GM11168 (cell line): ENCODE measurements around the gene NRXN3.
"Not testable (repeated sequence)": the region's sequence is repeated elsewhere in the genome, so short reads cannot be mapped to it uniquely, and the experiment has no call there.

Experiments
- in situ Hi-C: fragments of 300-500 bp; cut with MboI; formaldehyde crosslinking; loops from one replicate; pipeline ENCODE4 v1.12.0; 2022; ENCODE audit warnings: low sequenced_read_pairs; ENCODE audit not compliant: unreplicated experiment

NRXN3 gene

DNA sequence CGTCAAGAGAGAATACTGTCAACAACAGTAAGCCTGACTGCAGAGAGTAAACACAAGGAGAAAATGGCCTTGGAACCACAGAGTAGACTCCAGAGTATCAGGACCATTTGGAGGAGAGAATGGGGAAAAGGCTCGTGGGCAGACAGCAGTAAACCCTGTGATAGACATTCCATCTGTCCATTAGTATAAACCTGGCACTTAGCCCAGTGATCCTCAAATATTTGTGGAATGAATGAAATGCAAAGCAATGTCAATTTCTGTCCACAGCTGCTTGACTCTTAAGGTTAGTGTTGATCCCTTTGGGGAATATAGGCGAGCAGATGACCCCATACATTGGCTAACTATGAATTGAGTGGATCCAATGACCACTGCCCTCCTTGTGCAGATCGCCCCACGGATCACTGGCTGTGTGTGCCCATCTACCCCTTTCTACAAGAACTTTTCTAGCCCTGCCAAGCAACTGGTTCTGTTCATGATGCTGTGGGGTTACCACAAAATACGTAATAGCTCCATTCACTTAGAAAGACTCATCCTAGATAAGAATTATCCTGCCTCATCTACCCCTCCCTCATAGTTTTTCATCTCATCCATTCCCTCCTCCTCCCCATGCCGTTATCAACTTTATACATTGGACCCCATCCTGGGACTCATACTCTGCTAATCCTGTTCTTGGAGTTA is 846.8 kb downstream of the NRXN3 start:
- in situ Hi-C loops: no loop called here

DNA sequence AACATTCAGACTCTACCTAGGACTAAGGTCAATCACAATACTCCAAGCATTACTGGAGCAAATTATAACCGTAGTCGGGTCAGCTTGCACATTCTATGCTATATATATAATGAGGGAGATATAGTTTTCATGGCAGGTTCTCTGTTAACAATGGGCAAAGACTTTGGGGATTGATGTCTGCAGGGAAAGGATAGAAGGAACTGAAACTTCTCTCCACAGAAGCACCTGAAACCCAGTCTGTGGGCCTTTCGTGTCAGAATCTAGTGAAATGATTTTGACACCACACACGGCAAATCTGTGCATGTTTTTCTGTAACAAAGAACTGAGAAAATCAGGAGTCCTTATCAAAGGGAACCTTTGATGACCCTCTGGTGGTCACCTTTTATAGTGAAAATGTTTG is 847.4 kb downstream of the NRXN3 start:
- in situ Hi-C loops: no loop called here

DNA sequence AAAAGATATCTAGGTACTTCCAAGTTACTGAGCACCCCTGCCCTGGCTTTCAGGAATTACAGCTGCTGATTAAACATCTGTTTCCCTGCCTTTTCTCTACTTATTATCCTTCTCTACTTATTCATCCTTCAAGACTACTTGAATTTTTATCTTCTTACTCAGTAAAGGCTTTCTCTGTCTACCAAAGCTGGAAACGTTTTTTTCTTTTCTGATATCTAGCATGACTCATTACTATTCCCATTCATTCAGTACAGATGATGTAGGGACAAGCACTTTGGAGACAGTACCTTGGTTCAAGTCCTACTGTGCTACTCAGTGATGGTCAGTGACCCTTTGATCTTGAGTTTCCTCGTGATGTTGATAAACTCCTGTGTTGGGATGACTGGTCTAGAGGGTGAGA is 848.7 kb downstream of the NRXN3 start:
- in situ Hi-C loops: no loop called here

DNA sequence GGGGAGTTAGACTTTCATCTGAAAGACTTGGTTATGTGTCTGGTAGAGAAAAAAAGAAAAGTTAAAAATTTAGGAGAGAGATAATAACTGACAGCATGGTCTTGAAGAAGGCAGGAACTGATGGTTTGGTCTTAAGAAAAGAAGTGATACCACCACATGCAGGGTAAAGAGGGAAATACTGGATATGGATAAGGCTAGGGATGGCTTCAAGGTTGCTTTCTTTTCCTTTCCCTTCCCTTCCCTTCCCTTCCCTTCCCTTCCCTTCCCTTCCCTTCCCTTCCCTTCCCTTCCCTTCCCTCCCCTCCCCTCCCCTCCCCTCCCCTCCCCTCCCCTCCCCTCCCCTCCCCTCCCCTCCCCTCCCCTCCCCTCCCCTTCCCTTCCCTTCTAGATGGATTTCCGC is 849.7 kb downstream of the NRXN3 start:
- in situ Hi-C loops: not testable (repeated sequence)

DNA sequence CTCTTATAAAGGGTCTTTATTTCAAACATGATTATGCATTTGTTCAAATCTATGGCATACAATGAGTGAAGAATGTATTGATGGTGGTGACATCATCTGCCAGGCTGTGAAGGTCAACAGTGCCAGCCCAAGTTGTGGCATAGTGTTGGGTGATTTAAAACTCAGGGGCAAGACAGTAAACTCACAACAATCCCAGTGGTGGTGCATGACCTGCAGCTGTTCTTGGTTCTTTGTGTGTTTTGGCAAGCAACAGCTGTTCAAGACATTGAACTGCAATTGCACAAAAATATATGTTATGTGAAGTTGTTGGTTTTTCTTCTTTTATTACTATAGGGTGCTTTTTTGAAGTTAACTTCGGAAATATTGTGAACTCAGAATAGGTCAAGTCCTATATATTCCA is 851.6 kb downstream of the NRXN3 start:
- in situ Hi-C loops: no loop called here

DNA sequence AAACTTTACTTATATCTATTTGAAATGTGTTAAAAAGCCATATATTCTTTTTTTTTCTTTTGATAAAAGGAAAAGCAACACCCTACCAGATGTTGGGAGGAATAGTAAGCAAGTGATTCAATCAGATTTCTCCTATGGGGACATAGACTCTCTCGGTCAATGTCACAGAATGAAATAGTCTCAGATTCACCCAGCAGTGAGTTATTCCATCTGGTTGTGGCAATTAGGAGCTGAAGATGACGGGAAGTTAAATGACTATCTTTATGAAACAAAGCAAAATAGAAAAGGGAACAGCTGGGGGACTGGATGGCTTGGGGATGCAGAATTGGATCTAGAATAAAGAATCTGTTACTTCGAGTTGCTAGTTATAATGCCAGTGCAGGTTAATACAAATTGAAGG is 857.0 kb downstream of the NRXN3 start:
- in situ Hi-C loops: no loop called here

DNA sequence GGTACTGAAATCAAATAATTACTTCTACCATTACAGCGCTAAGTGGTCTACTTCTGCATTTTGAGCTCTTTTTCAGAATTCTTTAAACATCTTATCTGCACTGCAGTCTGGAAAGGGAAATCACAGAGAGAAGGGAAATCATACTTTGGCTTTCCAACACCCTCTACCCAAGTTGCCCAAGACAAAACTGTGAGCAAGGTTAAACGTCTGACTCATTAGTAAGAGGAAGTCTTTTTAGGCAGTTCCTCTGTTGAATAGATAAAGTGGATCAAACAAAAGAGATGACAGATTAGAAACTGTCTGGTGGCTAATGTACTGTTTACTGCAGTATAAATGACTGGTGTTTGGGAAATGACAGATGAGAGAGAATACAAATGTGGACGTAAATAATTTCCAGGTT is 858.1 kb downstream of the NRXN3 start:
- in situ Hi-C loops: no loop called here

DNA sequence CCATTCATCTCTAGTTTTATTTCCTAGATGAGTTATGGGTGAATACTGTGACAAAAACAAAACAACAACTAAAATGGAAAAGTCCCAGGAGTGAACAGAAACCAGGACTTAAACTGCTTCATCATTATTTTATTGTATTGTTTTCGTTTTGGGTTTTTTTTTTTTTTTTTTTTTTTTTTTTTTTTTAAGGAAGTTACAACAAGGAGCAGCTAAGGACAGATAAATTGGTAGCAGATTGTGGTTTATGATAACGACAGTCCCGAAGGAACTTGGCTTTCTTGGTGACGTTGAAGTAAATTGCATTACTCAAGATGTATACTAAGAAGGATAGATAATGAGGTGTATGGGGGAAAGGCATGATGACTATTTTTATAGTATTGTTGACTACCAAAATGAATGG is 866.3 kb downstream of the NRXN3 start:
- in situ Hi-C loops: no loop called here

DNA sequence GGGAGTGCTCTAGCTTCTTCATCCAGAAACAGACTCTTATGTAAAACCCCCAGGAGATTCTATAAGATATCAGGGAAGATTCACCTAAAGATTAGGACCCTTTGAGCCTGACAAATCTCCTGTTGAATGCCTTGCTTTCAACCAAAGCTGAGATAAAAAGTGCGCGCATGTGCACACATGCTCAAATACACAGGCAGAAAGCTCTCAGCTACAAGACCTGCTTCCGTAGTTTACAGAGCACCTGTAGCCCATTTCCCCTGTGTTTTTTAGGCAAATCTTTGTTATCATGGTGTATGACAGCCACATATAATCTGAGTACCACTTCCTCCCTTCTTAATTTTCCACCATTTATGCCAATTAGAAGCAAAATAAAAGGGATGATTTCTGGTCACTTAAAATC is 866.9 kb downstream of the NRXN3 start:
- in situ Hi-C loops: no loop called here

DNA sequence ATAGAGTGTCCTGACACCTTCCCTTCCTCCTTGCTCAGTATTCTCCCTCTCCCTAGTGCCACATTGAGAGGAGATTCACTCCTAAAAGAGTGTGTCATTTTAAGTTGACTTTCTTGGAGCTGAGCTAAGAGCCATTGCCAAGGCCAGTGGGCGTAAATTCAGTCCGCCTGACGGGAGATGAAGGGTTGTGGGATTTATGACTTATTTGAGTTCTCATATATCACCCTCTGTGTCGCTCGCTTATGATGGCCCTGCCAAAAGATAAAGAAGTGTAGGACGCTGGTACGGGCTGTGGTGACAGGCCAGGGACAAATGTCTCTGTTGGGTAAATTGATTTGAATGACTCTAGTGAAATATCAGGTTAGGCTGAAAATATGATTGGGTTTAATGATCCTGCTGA is 867.4 kb downstream of the NRXN3 start:
- in situ Hi-C loops: no loop called here

DNA sequence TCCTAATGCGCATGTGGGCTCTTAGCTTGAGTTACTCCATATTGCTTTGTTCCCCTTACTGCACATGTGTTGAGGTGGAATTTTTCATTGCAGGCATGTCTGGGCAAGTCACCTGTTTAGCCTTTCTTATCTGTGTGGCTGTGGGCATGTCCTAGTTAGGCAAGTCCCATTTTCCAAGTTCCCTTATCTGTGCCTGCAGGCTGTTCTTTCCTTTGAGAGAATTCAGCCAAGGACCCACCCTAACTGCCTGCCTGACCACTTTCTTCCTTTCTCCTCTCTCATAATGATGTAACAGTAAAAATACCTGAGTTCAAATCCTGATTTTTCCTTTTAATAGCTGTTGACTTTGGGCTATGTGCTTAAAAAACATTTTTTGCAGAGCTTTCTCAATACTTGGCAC is 870.6 kb downstream of the NRXN3 start:
- in situ Hi-C loops: no loop called here

DNA sequence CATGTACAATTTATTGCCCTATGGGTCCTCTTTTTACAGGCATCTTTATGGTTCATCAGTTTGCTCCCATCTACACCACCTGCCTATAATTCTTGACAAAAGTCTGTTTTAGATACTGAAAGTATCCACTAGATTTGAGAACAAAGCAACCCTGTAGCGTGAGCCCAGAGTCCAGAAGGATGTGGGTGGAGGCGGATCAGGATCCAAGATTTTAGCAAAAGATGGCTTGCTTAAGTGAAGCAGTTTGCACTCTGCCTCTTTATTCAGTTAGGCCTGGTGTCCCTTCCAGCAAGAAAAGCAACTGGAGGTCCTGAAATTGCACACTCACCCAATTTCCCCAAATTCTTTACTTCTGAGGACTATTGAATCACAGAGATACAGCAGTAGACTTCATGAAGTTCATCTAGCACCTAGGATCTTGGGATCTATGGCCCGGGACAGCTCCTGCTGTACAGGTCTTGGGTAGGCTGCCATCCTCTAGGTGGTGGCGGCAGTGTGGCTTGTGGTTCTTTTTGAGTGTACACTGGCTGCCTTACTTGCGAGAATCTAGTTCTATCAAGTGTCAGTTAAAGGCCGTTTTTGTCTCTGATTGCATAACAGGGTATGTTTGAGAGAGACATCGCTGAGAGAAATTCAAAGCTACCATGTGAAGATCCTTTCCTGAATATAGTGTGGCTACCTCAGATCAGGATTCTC is 873.2 kb downstream of the NRXN3 start:
- in situ Hi-C loops: no loop called here

DNA sequence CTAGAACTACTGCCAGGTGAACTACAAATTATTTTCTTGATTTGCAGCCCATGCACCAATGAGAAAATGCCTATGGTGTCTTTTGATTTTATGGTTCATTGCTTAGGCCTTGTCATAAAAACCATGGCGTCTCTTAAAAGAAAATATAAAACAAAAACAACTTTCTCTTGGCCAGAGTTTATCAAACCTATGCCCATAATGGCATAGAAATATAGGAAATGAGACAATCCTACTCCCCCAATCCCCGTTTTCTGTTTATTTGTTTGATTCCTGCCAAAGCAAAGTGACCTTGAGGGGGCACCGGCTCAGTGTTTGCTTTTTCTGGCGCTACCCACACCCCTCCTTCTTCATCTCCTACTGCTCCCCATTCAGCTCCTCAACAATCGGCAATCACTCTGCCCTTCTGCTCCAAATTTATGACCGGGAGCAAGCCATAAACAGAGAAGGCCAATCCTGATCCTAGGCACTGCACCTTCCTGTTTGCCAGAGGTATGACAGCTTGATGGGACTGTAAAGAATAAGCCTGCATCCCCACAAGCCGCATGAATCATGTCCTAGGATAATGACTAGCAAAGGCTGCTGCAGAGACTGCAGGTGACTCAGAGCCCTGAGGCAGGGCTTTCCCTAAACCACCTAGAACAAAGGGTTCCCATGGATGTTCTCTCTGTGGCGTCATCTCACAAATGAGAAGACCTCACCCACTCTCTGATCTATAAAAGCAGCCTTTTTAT is 874.9 kb downstream of the NRXN3 start:
- in situ Hi-C loops: no loop called here

DNA sequence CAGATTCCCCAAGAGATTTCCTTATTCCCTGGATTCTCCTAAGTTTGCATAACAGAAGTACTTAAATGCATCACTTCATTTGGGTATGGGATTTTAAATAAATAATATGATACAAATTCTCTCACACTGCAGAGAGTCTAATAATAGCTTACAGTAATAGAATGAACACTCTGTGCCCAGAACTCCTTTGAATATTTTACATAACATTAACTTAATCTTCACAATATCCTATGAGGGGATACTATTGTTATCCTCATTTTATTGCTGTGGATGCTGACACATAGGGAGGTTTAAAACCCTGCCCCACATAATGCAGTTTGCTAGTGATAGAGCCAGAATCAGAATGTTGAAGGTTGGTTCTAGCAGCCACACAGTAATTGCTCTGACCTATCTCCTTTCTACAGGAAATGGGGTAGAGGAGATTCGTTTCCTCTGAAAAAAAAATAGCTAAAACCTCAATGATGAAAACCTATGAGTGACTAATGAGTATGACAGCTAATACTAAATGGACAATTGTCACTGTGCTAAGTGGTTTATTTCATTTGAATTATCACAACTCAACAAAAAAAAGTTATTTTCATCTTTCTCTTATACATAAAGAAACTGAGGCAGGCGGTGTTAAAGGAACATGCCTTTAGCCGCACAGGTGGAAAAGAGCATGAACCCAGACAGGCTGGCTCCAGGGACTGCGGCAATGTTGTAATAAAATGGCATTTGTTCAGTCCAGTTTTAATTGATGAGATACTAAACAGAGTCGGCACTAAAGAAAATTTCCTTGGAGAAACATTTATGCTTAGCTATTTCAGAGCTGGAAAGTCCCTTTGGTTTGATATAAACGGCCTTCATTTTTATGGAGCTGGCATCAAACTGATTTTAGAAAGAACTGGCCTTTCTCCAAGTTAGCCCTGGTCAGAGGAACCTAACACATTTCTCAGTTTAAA is 880.9 kb downstream of the NRXN3 start:
- in situ Hi-C loops: no loop called here

DNA sequence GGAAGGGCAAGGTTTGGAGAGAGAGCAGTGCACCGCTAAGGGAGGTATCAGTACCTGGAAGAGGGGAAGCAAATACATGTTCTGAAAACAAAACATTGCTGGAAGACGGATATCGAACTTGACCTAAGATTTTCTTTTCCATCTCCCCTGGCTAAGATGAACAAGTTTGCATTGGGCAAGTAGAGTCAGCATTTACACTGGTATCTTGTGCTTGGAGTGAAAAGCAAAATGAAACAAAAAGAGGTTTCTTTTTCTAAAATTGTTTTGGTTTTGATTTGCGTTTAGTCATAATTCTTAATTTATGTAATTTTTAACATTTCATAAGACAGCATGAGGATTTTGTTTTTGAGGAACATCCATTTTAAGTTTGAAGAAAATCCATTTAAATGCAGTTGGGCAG is 881.6 kb downstream of the NRXN3 start:
- in situ Hi-C loops: no loop called here

DNA sequence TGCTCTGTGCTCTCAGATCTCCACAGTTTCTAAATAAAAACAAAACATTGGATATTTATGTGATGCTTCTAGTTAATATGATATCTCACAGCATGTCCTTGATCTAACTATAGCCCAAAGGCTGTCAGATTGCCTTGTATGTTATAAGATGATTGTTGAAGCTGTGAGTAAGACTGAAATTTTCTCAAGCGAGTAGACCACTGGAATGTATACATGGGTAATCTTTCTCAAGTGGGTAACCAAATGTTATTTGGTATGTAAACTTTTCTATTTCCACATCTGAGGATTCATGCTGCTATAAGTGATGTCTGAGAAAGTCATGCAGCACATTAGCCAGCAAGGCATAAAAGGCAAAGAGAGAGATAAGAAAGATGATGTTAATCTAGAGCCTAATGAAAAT is 886.7 kb downstream of the NRXN3 start:
- in situ Hi-C loops: no loop called here

DNA sequence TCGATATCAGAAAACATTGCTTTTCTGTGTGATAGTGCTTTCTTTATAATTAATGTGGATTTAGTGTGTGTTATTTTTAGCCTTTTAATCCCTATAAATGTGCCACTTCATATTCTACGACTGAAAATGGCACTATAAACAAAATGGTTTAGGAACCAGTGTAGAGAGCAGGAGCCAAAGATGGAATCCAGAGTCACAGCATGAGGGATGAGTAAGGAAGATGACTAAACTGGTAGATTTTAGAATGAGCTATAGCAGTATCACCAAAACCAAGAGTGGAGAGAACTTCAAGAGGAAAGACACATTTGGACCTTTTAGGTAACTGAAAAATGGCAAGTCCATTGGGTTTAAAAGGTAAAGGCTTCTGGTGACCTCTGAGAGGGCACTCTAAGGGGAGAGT is 887.2 kb downstream of the NRXN3 start:
- in situ Hi-C loops: no loop called here

DNA sequence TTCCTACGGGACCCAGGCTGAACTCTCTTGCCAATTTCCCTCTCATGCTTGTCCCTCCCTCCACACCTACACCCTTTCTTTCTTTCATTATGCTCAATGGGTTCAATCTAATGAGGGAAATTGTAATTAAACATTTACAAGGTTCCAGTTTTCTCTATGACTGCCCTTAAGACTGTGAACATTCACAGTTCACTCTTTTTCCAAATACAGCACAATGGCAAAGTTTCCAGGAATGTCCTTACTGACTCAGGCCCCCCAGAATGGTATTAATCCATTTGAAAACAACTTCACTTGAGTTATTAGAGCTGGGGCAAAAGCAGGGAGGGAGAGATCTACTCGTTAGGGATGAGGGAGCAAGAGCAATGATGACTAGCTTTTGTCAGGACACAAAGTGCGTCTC is 892.1 kb downstream of the NRXN3 start:
- in situ Hi-C loops: no loop called here

DNA sequence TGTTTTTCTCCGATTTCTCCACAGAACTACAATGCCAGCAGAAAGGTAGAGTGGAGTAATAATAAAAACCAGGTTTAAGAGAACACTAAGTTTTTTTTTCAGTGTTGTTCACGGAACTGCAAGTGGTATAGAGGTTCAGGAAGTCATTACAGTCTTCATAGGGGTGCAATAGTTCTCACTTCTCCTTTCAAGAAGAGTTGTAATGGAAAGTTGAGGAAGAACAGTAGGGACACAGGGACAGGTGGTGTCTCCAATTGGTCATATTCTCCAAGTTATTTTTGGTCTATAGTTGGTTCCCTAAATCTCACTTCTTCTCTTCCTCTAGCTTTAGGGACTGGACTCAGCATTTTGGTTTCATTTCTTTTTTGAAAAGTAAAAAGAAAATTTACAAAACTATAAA is 894.0 kb downstream of the NRXN3 start:
- in situ Hi-C loops: no loop called here

DNA sequence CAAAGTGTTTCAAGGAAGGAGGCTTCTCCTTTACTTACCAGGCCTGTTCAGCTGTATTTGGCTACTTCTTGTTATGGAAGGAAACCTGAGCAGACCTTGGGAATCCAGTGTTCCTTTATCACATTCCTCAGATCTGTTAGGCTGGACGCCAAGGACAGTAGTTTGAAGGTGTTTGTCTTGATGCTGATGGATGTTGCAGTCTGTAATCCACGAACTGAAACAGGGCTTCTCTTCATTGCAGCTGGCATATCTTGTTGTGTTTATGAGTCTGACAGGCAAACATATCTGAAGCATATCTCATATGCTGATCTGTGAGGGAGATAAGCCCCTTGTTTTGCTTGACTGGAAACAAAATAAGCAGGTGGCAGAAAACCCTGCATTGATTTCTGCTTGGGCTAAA is 904.3 kb downstream of the NRXN3 start:
- in situ Hi-C loops: no loop called here

DNA sequence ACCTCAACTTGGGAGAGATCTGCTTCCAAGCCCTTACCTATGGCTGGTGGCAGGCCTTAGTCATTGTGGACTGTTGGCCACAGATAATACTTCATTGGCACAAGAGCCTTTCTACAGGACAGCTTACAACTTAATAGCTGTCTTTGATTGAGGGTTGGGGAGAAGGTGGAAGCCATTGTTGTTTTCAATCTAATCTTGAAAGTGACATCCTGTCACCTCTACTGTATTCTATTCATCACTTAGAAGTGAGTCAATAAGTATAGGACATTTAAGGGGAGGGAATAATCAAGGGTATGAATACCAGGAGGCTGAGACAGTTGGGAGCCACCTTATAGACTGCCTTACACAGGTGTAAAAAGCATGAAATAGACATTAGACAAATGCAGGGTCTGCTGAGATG is 906.3 kb downstream of the NRXN3 start:
- in situ Hi-C loops: no loop called here
